SW 1271 (cell line): Measurements from ENCODE around the gene TMEM231.
A peak's percentile ranks its signal among the peaks of the same experiment; 100 is the strongest.
"Not testable (repeated sequence)": the region's sequence is repeated elsewhere in the genome, so short reads cannot be mapped to it uniquely, and the experiment has no call there.

ENCODE experiments used
- DNase-seq, 2 experiments: peaks; one replicate each; lab custom pipeline; 2025; lab: John Stamatoyannopoulos, UW

Gene TMEM231

GRCh38 chr16:75555707-75556430, at the start of gene TMEM231:
TSS of gene TMEM231 (minus strand) at chr16:75556252. CDS start at chr16:75556209, 43 bp downstream.
- peak; percentile 81 to 91 for DNase-seq

GRCh38 chr16:75603241-75603640, 47.2 kb upstream of the TMEM231 start:
- DNase-seq: no peak

GRCh38 chr16:75599452-75600277, 43.6 kb upstream of the TMEM231 start:
- DNase-seq: no peak

GRCh38 chr16:75593825-75594820, 38.1 kb upstream of the TMEM231 start:
- DNase-seq: no peak

GRCh38 chr16:75593308-75593707, 37.3 kb upstream of the TMEM231 start:
- no peak for DNase-seq

- DNase-seq: not testable (repeated sequence)
These were observed 35.9 kb upstream of the TMEM231 start for GRCh38 chr16:75591927-75592326.

GRCh38 chr16:75590920-75591843, 35.1 kb upstream of the TMEM231 start:
- no peak for DNase-seq

GRCh38 chr16:75589306-75589705, 33.3 kb upstream of the TMEM231 start:
- DNase-seq: no peak

- no peak for DNase-seq
These were observed 32.7 kb upstream of the TMEM231 start for GRCh38 chr16:75588716-75589115.

- DNase-seq: no peak
These were observed 28.1 kb upstream of the TMEM231 start for GRCh38 chr16:75584108-75584507.

- no peak for DNase-seq
These were observed 23.3 kb upstream of the TMEM231 start for GRCh38 chr16:75579281-75579834.

GRCh38 chr16:75578725-75579124, 22.7 kb upstream of the TMEM231 start:
- no peak for DNase-seq

GRCh38 chr16:75578212-75578611, 22.2 kb upstream of the TMEM231 start:
- DNase-seq: no peak

GRCh38 chr16:75576384-75576811, 20.3 kb upstream of the TMEM231 start:
- DNase-seq: no peak

- DNase-seq: no peak
These were observed 19.9 kb upstream of the TMEM231 start for GRCh38 chr16:75575958-75576357.

GRCh38 chr16:75573955-75574354, 17.9 kb upstream of the TMEM231 start:
- no peak for DNase-seq

- no peak for DNase-seq
These were observed 17.0 kb upstream of the TMEM231 start for GRCh38 chr16:75572864-75573542.

- no peak for DNase-seq
These were observed 14.5 kb upstream of the TMEM231 start for GRCh38 chr16:75570396-75571065.

GRCh38 chr16:75567911-75568310, 11.9 kb upstream of the TMEM231 start:
- DNase-seq: no peak
